Measurements from ENCODE around the gene MMUT. TPM values are rescaled to one million over a fixed set of nuclear protein-coding genes. Genes with fewer than 3 reads are reported as not detected.
"Not testable (repeated sequence)": the region's sequence is repeated elsewhere in the genome, so short reads cannot be mapped to it uniquely, and the experiment has no call there.

MMUT gene
- total and polyA plus RNA-seq, 4 experiments from 2014 or later: 9.1 to 15.4 (median 14.0) TPM

GRCh38 chr6:49490633-49491032 is 27.6 kb upstream of the MMUT start:
- Mint-ChIP-seq H3K36me3 (peaks cover 42 to 66% of the 10 kb centered on the region in 2 donors), H3K27me3 (no peaks in the 10 kb centered on the region), H3K4me3 (no peak overlapping the region), H3K9me3 (no peaks in the 10 kb centered on the region), H3K27ac (no peak overlapping the region), H3K4me1 (no peaks in the 10 kb centered on the region)
- intact Hi-C loops (cut with micrococcal nuclease): no loop called here
- Histone ChIP-seq H3K9me3 (ENCODE audit: control insufficient read depth in 1 of 2, low read length in 2 of 2) (no peaks in the 10 kb centered on the region), H3K27ac (ENCODE audit: low read depth, low read length) (no peak overlapping the region), H3K36me3 (ENCODE audit: insufficient read depth, low read length) (no peaks in the 10 kb centered on the region), H3K27me3 (ENCODE audit: insufficient read depth, low read length) (no peaks in the 10 kb centered on the region), H3K4me3 (ENCODE audit: low read length in 2 of 2) (no peak overlapping the region), H3K4me1 (ENCODE audit: insufficient read depth, low read length) (no peaks in the 10 kb centered on the region)
- no peak for DNase-seq
- ChIA-PET POLR2A (ENCODE audit: partially characterized antibody) (no interaction called here), CTCF (ENCODE audit: partially characterized antibody) (no interaction called here)

DNA sequence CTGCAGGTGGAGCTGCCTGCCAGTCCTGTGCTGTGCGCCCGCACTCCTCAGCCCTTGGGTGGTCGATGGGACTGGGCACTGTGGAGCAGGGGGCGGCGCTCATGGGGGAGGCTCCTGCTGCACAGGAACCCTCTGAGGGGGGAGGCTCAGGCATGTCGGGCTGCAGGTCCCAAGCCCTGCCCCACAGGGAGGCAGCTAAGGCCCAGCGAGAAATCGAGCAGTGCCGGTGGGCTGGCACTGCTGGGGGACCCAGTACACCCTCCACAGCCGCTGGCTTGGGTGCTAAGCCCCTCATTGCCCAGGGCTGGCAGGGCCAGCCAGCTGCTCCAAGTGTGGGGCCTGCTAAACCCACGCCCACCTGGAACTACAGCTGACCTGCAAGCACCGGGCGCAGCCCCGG is 20.3 kb upstream of the MMUT start:
- POLR2A ChIA-PET (ENCODE audit: partially characterized antibody); H3K4me3 ChIP-seq (ENCODE audit: low read length in 2 of 2); H3K36me3 ChIP-seq (ENCODE audit: insufficient read depth, low read length); CTCF ChIA-PET (ENCODE audit: partially characterized antibody); H3K4me1 Mint-ChIP-seq; H3K27ac Mint-ChIP-seq; intact Hi-C loops (cut with micrococcal nuclease); H3K9me3 Mint-ChIP-seq; H3K27ac ChIP-seq (ENCODE audit: low read depth, low read length); DNase-seq; H3K27me3 ChIP-seq (ENCODE audit: insufficient read depth, low read length); H3K27me3 Mint-ChIP-seq; H3K4me1 ChIP-seq (ENCODE audit: insufficient read depth, low read length); H3K9me3 ChIP-seq (ENCODE audit: control insufficient read depth in 1 of 2, low read length in 2 of 2); H3K4me3 Mint-ChIP-seq: not testable (repeated sequence)
- peaks cover 11 to 26% of the 10 kb centered on the region in 2 donors for H3K36me3 Mint-ChIP-seq

- H3K4me3 ChIP-seq (ENCODE audit: low read length in 2 of 2); H3K9me3 Mint-ChIP-seq; H3K4me3 Mint-ChIP-seq; H3K36me3 ChIP-seq (ENCODE audit: insufficient read depth, low read length); H3K27me3 ChIP-seq (ENCODE audit: insufficient read depth, low read length); H3K27ac ChIP-seq (ENCODE audit: low read depth, low read length); POLR2A ChIA-PET (ENCODE audit: partially characterized antibody); H3K4me1 ChIP-seq (ENCODE audit: insufficient read depth, low read length); H3K9me3 ChIP-seq (ENCODE audit: control insufficient read depth in 1 of 2, low read length in 2 of 2); H3K27ac Mint-ChIP-seq; H3K4me1 Mint-ChIP-seq; H3K27me3 Mint-ChIP-seq; intact Hi-C loops (cut with micrococcal nuclease): not testable (repeated sequence)
- DNase-seq: peak in 1 of 5 donors; percentile 0
- peaks cover 7 to 18% of the 10 kb centered on the region in 2 donors for H3K36me3 Mint-ChIP-seq
- CTCF ChIA-PET (ENCODE audit: partially characterized antibody): interaction anchor here (1.4 kb wide), 1 partner anchor 72 kb away, joined by 3 read pairs; no protein-coding TSS in a partner anchor
Observed at GRCh38 chr6:49481846-49482245, 18.8 kb upstream of the MMUT start.

GRCh38 chr6:49479308-49479970 is 16.4 kb upstream of the MMUT start:
- H3K4me1 Mint-ChIP-seq: no peaks in the 10 kb centered on the region
- no peaks in the 10 kb centered on the region for H3K9me3 ChIP-seq (ENCODE audit: control insufficient read depth in 1 of 2, low read length in 2 of 2)
- no peaks in the 10 kb centered on the region for H3K9me3 Mint-ChIP-seq
- intact Hi-C loops (cut with micrococcal nuclease): no loop called here
- H3K4me1 ChIP-seq (ENCODE audit: insufficient read depth, low read length): no peaks in the 10 kb centered on the region
- CTCF ChIA-PET (ENCODE audit: partially characterized antibody): no interaction called here
- no peak overlapping the region for H3K27ac Mint-ChIP-seq
- no peaks in the 10 kb centered on the region for H3K27me3 ChIP-seq (ENCODE audit: insufficient read depth, low read length)
- DNase-seq: no peak
- no peak overlapping the region for H3K4me3 ChIP-seq (ENCODE audit: low read length in 2 of 2)
- POLR2A ChIA-PET (ENCODE audit: partially characterized antibody): no interaction called here
- no peaks in the 10 kb centered on the region for H3K36me3 ChIP-seq (ENCODE audit: insufficient read depth, low read length)
- peaks cover 7 to 22% of the 10 kb centered on the region in 2 donors for H3K36me3 Mint-ChIP-seq
- no peak overlapping the region for H3K4me3 Mint-ChIP-seq
- H3K27me3 Mint-ChIP-seq: no peaks in the 10 kb centered on the region
- no peak overlapping the region for H3K27ac ChIP-seq (ENCODE audit: low read depth, low read length)

- H3K9me3 ChIP-seq (ENCODE audit: control insufficient read depth in 1 of 2, low read length in 2 of 2); H3K27ac Mint-ChIP-seq; H3K9me3 Mint-ChIP-seq; intact Hi-C loops (cut with micrococcal nuclease); H3K4me1 ChIP-seq (ENCODE audit: insufficient read depth, low read length); H3K4me1 Mint-ChIP-seq; CTCF ChIA-PET (ENCODE audit: partially characterized antibody); H3K4me3 ChIP-seq (ENCODE audit: low read length in 2 of 2); H3K27me3 ChIP-seq (ENCODE audit: insufficient read depth, low read length); POLR2A ChIA-PET (ENCODE audit: partially characterized antibody); H3K27ac ChIP-seq (ENCODE audit: low read depth, low read length); DNase-seq; H3K27me3 Mint-ChIP-seq; H3K36me3 ChIP-seq (ENCODE audit: insufficient read depth, low read length); H3K4me3 Mint-ChIP-seq: not testable (repeated sequence)
- peaks cover 23 to 46% of the 10 kb centered on the region in 2 donors for H3K36me3 Mint-ChIP-seq
Observed at GRCh38 chr6:49476564-49476963, 13.5 kb upstream of the MMUT start.

DNA sequence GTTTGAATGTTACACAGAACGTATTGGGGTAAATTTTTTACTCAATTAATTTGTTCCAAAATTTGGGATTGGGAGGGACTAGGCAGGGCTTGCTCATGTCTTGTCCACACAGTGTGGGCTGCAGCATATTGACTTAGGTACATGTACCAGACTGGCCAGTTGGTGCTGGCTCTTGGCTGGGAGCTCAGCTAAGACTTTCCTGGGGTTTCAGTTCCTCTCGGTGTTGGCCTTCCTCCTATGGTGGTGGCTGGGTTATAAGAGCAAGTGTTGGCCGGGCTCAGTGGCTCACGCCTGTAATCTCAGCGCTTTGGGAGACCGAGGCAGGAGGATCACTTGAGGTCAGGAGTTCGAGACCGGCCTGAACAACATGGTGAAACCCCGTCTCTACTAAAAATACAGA is 5.0 kb upstream of the MMUT start:
- Mint-ChIP-seq H3K4me1 (peaks cover 14 to 23% (median 20%) of the 10 kb centered on the region in 4 donors), H3K36me3 (peaks cover 16 to 18% of the 10 kb centered on the region in 2 donors), H3K27ac (no peak overlapping the region), H3K9me3 (no peaks in the 10 kb centered on the region), H3K4me3 (no peak overlapping the region), H3K27me3 (no peaks in the 10 kb centered on the region)
- no peaks in the 10 kb centered on the region for H3K27me3 ChIP-seq (ENCODE audit: insufficient read depth, low read length)
- CTCF ChIA-PET (ENCODE audit: partially characterized antibody): no interaction called here
- H3K4me1 ChIP-seq (ENCODE audit: insufficient read depth, low read length): peaks cover 8% of the 10 kb centered on the region
- intact Hi-C loops (cut with micrococcal nuclease): no loop called here
- H3K27ac ChIP-seq (ENCODE audit: low read depth, low read length): no peak overlapping the region
- POLR2A ChIA-PET (ENCODE audit: partially characterized antibody): no interaction called here
- H3K36me3 ChIP-seq (ENCODE audit: insufficient read depth, low read length): no peaks in the 10 kb centered on the region
- no peaks in the 10 kb centered on the region for H3K9me3 ChIP-seq (ENCODE audit: control insufficient read depth in 1 of 2, low read length in 2 of 2)
- DNase-seq: no peak
- no peak overlapping the region for H3K4me3 ChIP-seq (ENCODE audit: low read length in 2 of 2)

DNA sequence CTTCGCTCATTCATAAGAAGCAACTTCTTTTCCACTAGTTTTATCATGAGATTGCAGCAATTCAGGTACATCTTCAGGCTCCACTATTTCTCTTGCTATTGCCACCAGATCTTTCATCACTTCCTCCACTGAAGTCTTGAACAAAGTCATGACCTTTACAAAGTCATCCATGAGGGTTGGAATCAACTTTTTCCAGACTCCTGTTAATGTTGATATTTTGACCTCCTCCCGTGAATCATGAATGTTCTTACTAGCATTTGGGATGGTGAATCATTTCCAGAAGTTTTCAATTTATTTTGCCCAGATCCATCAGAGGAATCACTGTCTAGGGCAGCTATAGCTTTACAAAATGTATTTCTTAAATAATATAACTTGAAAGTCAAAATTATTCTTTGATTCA is 1.6 kb upstream of the MMUT start:
- H3K9me3 ChIP-seq (ENCODE audit: control insufficient read depth in 1 of 2, low read length in 2 of 2): no peaks in the 10 kb centered on the region
- CTCF ChIA-PET (ENCODE audit: partially characterized antibody): no interaction called here
- H3K36me3 Mint-ChIP-seq: peaks cover 0 to 15% of the 10 kb centered on the region in 2 donors
- H3K27me3 ChIP-seq (ENCODE audit: insufficient read depth, low read length): no peaks in the 10 kb centered on the region
- no peaks in the 10 kb centered on the region for H3K36me3 ChIP-seq (ENCODE audit: insufficient read depth, low read length)
- intact Hi-C loops (cut with micrococcal nuclease): no loop called here
- H3K27me3 Mint-ChIP-seq: no peaks in the 10 kb centered on the region
- H3K9me3 Mint-ChIP-seq: no peaks in the 10 kb centered on the region
- H3K4me3 Mint-ChIP-seq: peak overlapping the region in 6 of 8 donors; percentile 5 to 50 (median 31)
- H3K4me3 ChIP-seq (ENCODE audit: low read length in 2 of 2): no peak overlapping the region
- H3K27ac ChIP-seq (ENCODE audit: low read depth, low read length): no peak overlapping the region
- H3K4me1 ChIP-seq (ENCODE audit: insufficient read depth, low read length): peaks cover 26% of the 10 kb centered on the region
- POLR2A ChIA-PET (ENCODE audit: partially characterized antibody): no interaction called here
- DNase-seq: no peak
- H3K27ac Mint-ChIP-seq: peak overlapping the region in 4 of 7 donors; percentile 1 to 66 (median 18)
- H3K4me1 Mint-ChIP-seq: peaks cover 25 to 50% (median 40%) of the 10 kb centered on the region in 4 donors

All from CD4-positive, alpha-beta memory T cell (primary cell).